A673 (cell line): ENCODE results near the gene RBM39. TPM values are rescaled to one million over a fixed set of nuclear protein-coding genes. Genes with fewer than 3 reads are reported as not detected.

Experiments used
- BruUV-seq: library from RNA; stranded (reverse); fragments of 400-500 nt; replicated peaks from 2 replicates; lab custom pipeline; 2021; lab: Mats Ljungman, UMichigan
- CTCF ChIA-PET: fragments of 300-600 bp; sonication (Branson Sonifier 250); formaldehyde crosslinking; loops from one replicate; lab custom pipeline; 2022; ENCODE audit warnings: antibody characterized with exemption; lab: Charles Lee
- POLR2A ChIA-PET: fragments of 300-600 bp; sonication (Branson Sonifier 250); formaldehyde crosslinking; loops from one replicate; lab custom pipeline; 2022; ENCODE audit warnings: antibody characterized with exemption; ENCODE audit not compliant: low non-redundant PET; lab: Charles Lee
- DNase-seq: peaks from one replicate; pipeline ENCODE4 v3.0.0-alpha.2; 2015; ENCODE audit warnings: low spot score
- H3K27ac ChIP-seq: fragments of 200-600 bp; sonication (generic); 2 replicates; pipeline ENCODE4 v1.5.1; 2016; ENCODE audit warnings: mixed run types, low read depth, mild to moderate bottlenecking, mixed read lengths, antibody characterized with exemption, low read length; ENCODE audit not compliant: poor library complexity, severe bottlenecking
- H3K27me3 ChIP-seq: fragments of 200-600 bp; sonication (generic); replicated peaks from 2 replicates; pipeline ENCODE4 v1.6.1; 2017; ENCODE audit warnings: mixed run types, low read depth, mild to moderate bottlenecking, mixed read lengths, antibody characterized with exemption, low read length; ENCODE audit not compliant: insufficient read depth, poor library complexity
- H3K36me3 ChIP-seq: fragments of 200-600 bp; sonication (generic); 2 replicates; pipeline ENCODE4 v1.6.1; 2016; ENCODE audit warnings: mixed run types, mild to moderate bottlenecking, mixed read lengths, antibody characterized with exemption, low read length; ENCODE audit not compliant: insufficient read depth, poor library complexity, severe bottlenecking
- H3K4me1 ChIP-seq: fragments of 200-600 bp; sonication (generic); 2 replicates; pipeline ENCODE4 v1.6.1; 2017; ENCODE audit warnings: mixed run types, mild to moderate bottlenecking, mixed read lengths, antibody characterized with exemption, low read length; ENCODE audit not compliant: insufficient read depth, poor library complexity, severe bottlenecking
- H3K4me3 ChIP-seq: fragments of 200-600 bp; sonication (generic); 2 replicates; pipeline ENCODE4 v1.5.1; 2016; ENCODE audit warnings: low read depth, mixed run types, mild to moderate bottlenecking, mixed read lengths, low read length; ENCODE audit not compliant: poor library complexity, severe bottlenecking
- H3K9me3 ChIP-seq: fragments of 200-600 bp; sonication (generic); 2 replicates; pipeline ENCODE4 v1.6.1; 2016; ENCODE audit warnings: mixed run types, low read depth, mild to moderate bottlenecking, mixed read lengths, antibody characterized with exemption, low read length; ENCODE audit not compliant: poor library complexity, severe bottlenecking
- EZH2 ChIP-seq: fragments of 200-600 bp; sonication (generic); IDR thresholded peaks from 2 replicates; pipeline ENCODE4 v1.6.1; 2017; ENCODE audit warnings: borderline replicate concordance, low read depth, mild to moderate bottlenecking, mixed read lengths, antibody characterized with exemption, low read length; ENCODE audit not compliant: poor library complexity, severe bottlenecking
- intact Hi-C: fragments of 100-400 bp; cut with micrococcal nuclease; formaldehyde crosslinking; loops from one replicate; pipeline ENCODE4 v1.10.0; 2022; ENCODE audit not compliant: unreplicated experiment
- total RNA-seq: library from RNA; stranded (reverse); gene quantifications from 2 replicates; pipeline ENCODE4 v1.2.3, GENCODE V29; 2021
- TF ChIP-seq, protein P1 (sequence below): fragments of 300-800, 200-600 bp; sonication (generic); conservative IDR thresholded peaks from 2 replicates; pipeline ENCODE4 v1.5.1; 2017; ENCODE audit warnings: low read depth, mild to moderate bottlenecking, antibody characterized with exemption, low read length, moderate library complexity, mixed read lengths

RBM39 gene
- total RNA-seq, 1 experiment from 2014 or later = 329 TPM

DNA sequence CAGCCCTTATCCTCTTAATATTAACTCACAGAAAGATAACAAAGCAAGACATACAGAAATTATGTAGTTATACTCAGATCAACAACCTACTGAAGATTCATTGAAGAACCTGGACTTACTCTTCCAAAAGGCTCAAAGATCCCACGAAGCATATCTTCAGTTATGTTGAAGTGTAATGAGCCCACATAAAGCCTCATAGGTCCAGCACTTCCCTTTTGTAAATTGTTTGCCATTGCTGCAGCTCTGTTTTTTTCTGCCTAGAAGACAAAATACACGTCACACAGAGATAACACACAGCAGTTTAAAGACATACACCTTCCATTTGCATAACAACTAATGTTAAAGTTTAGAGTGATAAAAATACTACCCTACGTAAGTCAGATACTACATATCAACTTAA, 20.4 kb downstream of the RBM39 start:
- TF ChIP-seq, protein P1, sequence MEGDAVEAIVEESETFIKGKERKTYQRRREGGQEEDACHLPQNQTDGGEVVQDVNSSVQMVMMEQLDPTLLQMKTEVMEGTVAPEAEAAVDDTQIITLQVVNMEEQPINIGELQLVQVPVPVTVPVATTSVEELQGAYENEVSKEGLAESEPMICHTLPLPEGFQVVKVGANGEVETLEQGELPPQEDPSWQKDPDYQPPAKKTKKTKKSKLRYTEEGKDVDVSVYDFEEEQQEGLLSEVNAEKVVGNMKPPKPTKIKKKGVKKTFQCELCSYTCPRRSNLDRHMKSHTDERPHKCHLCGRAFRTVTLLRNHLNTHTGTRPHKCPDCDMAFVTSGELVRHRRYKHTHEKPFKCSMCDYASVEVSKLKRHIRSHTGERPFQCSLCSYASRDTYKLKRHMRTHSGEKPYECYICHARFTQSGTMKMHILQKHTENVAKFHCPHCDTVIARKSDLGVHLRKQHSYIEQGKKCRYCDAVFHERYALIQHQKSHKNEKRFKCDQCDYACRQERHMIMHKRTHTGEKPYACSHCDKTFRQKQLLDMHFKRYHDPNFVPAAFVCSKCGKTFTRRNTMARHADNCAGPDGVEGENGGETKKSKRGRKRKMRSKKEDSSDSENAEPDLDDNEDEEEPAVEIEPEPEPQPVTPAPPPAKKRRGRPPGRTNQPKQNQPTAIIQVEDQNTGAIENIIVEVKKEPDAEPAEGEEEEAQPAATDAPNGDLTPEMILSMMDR = no peak
- no peak for TF ChIP-seq EZH2
- CTCF ChIA-PET = interaction anchor here (0.7 kb wide), 1 partner anchor 242 kb away, joined by 6 read pairs; no protein-coding TSS in a partner anchor
- Histone ChIP-seq H3K27ac (no peak overlapping the region), H3K27me3 (no peaks in the 10 kb centered on the region), H3K9me3 (no peaks in the 10 kb centered on the region), H3K4me3 (no peak overlapping the region), H3K4me1 (no peaks in the 10 kb centered on the region), H3K36me3 (peaks cover 100% of the 10 kb centered on the region)
- POLR2A ChIA-PET = interaction anchor here (0.8 kb wide), 1 partner anchor 21 kb away, joined by 4 read pairs; no protein-coding TSS in a partner anchor
- BruUV-seq = no TSS peak
- DNase-seq = no peak
- intact Hi-C loops = no loop called here

DNA sequence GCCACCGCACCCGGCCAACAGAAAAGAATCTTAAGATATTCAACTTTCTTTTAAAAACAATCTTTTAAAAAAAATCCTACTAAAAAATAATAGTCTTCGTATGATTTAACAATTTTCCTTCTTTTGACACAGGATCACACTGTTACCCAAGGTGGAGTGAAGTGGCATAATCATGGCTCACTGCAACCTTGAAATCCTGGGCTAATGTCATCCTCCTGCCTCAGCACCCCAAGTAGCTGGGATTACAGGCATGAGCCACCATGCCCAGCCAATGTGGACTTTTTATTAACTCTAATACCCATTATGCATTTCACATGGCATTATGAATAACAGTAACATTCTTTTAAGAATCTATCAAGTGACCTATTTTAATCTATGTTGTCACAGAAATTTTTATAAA, 20.8 kb downstream of the RBM39 start:
- TF ChIP-seq, protein P1 = no peak
- TF ChIP-seq EZH2 = no peak
- Histone ChIP-seq H3K27ac (no peak overlapping the region), H3K4me1 (no peaks in the 10 kb centered on the region), H3K9me3 (no peaks in the 10 kb centered on the region), H3K27me3 (no peaks in the 10 kb centered on the region), H3K4me3 (no peak overlapping the region), H3K36me3 (peaks cover 100% of the 10 kb centered on the region)
- no TSS peak for BruUV-seq
- no peak for DNase-seq
- intact Hi-C loops = no loop called here
- CTCF ChIA-PET = no interaction called here
- POLR2A ChIA-PET = interaction anchor here (0.8 kb wide), 1 partner anchor 21 kb away, joined by 4 read pairs; no protein-coding TSS in a partner anchor

DNA sequence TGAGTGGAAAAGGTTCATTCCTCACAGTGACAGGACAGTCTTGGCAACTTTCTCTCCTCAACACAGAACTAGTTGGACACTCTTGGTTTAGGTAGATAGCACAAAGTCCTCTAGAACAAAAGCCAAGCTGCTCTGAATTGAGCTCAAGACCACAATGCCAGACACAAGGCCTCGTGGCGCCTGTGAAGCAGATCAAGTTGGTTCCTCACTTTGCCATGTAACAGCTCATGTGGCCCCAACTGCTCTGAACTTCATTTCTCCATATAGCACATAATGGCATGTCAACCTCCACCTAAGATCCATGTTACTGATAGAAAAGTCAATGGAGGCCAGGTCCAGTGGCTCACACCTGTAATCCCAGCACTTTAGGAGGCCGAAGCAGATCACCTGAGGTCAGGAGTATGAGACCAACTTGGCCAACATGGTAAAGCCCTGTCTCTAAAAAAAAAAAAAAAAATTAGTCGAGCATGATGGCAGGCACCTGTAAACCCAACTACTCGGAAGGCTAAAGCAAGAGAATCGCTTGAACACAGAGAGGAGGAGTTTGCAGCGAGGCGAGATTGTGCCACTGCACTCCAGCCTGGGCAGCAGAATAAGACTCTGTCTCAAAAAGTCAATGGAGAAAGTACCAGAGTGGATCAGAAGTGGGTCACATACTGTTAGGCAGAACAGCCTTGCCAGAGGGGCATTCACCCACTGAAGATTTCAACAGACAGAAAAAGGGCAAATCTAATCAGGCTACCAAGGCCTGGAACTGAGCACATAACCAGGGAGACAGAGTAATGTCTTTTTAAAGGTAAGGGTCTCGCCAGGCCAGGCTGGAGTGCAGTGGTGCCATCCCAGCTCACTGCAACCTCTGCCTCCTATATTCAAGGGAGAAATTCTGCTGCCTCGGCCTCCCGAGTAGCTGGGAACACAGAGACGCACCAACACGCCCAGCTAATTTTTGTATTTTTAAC, 21.6 kb downstream of the RBM39 start:
- DNase-seq = no peak
- ChIA-PET POLR2A (interaction anchor here (0.7 kb wide), 1 partner anchor 85 kb away, joined by 3 read pairs; no protein-coding TSS in a partner anchor), CTCF (interaction anchor here (1.1 kb wide), 1 partner anchor 164 kb away, joined by 3 read pairs; no protein-coding TSS in a partner anchor)
- no peaks in the 10 kb centered on the region for H3K9me3 ChIP-seq
- BruUV-seq = no TSS peak
- H3K27me3 ChIP-seq = no peaks in the 10 kb centered on the region
- intact Hi-C loops = no loop called here
- no peak overlapping the region for H3K27ac ChIP-seq
- no peak overlapping the region for H3K4me3 ChIP-seq
- H3K36me3 ChIP-seq = peaks cover 100% of the 10 kb centered on the region
- H3K4me1 ChIP-seq = no peaks in the 10 kb centered on the region
- TF ChIP-seq, protein P1 = no peak
- no peak for TF ChIP-seq EZH2
